GM19468 (cell line): ENCODE measurements around the gene RTP3.

Source experiments
- ATAC-seq: cut with Tn5 transposase; IDR thresholded peaks from one replicate; pipeline ENCODE4 v1.9.1; 2021; ENCODE audit warnings: mild to moderate bottlenecking, moderate library complexity, moderate number of reproducible peaks; ENCODE audit not compliant: unreplicated experiment; ENCODE audit errors: extremely low read depth

The RTP3 gene

GRCh38 chr3:46468753-46469600 is 28.8 kb upstream of the RTP3 start:
- ATAC-seq: no peak

GRCh38 chr3:46469680-46470357 is 28.0 kb upstream of the RTP3 start:
- no peak for ATAC-seq

DNA sequence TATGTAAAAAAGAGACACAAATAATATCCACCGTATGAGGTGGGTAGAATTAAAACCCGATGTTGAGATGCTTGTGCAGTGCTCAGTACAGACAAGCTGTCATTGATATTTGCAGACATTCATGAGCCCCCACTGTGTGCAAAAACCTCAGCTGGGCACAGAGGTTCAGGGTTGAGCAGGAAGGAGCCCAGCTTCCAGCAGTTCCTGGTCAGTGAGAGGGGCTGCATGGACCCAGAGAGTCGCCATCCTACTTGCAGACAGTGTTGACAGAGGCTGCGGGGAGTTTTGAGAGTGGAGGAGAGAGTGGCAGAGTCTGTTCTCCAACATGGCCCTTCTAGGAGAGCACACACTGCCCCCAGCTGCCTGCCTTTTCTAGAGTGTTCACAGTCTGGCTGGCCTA is 26.9 kb upstream of the RTP3 start:
- no peak for ATAC-seq

- ATAC-seq: no peak
Observed at GRCh38 chr3:46471371-46471914, 26.3 kb upstream of the RTP3 start.

- ATAC-seq: no peak
Observed at GRCh38 chr3:46472736-46473135, 25.0 kb upstream of the RTP3 start.

DNA sequence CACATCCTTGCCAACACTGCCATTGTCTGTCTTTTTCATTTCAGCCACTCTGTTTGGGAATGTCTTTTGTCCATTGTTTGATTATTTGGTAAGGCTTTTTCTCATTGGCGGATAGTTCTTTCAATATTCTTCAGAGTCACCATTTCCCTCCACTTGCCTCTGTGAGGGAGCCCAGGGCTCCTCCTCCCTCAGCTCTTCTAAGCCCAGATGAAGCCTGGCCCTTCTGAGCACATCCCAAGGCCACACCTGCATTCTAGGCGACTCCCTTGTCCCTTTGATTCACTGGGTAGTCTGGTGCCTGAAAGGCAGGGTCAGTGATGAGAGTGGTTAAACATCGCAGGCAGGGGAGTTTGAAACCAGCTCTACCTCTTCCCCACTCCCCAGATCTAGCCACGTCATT is 20.6 kb upstream of the RTP3 start:
- ATAC-seq: no peak

GRCh38 chr3:46477756-46478155 is 20.0 kb upstream of the RTP3 start:
- no peak for ATAC-seq

GRCh38 chr3:46478341-46478740 is 19.4 kb upstream of the RTP3 start:
- ATAC-seq: no peak

- ATAC-seq: no peak
Observed at GRCh38 chr3:46479021-46479420, 18.8 kb upstream of the RTP3 start.

DNA sequence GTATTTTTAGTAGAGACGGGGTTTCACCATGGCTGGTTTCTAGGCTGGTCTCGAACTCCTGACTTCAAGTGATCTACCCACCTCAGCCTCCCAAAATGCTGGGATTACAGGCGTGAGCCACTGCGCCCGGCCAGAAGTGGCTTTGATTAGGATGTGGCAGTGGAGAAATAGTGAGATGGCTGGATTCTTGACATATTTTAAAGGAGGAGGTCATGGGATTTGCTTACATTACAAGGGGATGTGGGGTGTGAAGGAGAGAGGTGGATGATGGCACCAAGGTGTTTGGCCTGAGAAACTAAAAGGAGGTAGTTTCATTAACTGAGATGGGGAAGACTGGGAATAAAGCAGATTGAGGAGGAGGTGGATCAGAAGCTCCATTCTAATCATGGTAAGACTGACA is 18.1 kb upstream of the RTP3 start:
- no peak for ATAC-seq

- ATAC-seq: no peak
Observed at GRCh38 chr3:46480491-46481195, 17.1 kb upstream of the RTP3 start.

GRCh38 chr3:46481636-46482035 is 16.1 kb upstream of the RTP3 start:
- no peak for ATAC-seq

- no peak for ATAC-seq
Observed at GRCh38 chr3:46482632-46483350, 15.0 kb upstream of the RTP3 start.

- ATAC-seq: no peak
Observed at GRCh38 chr3:46483825-46484224, 14.0 kb upstream of the RTP3 start.

GRCh38 chr3:46484388-46484787 is 13.4 kb upstream of the RTP3 start:
- no peak for ATAC-seq

- ATAC-seq: no peak
Observed at GRCh38 chr3:46484911-46485778, 12.6 kb upstream of the RTP3 start.

DNA sequence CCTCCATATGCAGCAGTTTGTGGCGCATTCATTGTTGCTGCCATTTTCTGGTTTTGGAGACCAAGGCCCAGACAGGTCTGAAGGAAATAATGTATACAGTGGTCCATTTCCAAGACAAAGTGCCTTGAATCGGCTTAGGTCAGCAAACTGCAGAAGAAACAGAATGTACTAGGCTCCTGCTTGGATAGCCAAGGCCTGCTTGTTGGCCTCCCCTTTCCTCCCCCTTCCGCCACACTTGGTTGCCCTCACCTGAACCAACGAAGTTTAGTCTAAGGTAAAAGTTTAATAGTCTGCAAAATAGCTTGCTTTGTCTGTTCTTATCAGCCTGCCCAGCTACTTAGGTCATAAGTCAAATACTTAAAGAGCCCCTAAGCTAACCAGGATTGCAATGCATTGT is 12.0 kb upstream of the RTP3 start:
- ATAC-seq: no peak

DNA sequence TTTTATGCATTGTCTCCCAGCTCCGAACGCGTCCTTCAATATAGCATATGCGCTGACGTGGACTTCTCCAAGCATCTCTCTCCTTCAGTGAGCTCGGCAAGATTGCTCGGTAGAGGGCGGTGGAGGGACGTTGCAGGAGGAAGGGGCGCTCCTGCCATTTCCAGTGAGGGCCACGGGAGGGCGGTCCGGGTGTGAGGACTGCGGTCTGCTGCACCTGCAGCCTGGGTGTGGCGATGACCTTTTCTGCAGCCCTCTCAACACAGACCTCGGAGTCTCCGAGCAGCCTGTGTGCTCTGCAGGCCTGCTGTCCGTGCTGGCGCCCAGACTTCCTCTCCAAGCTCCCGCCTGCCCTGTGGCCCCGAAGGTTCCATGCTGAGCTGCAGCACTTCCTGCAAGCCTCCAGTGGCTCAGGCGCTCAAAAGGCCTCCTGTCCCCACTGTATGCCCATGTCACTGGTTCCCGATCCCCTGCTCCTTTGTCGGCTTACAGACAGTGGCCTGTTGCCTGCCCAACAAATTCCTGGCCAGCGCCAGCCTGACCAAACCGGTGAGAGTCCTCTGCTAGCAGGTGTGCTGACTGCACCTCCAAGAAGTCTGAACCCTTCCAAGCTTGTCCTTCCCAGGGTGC is 8.9 kb upstream of the RTP3 start:
- peak; percentile 30 for ATAC-seq

DNA sequence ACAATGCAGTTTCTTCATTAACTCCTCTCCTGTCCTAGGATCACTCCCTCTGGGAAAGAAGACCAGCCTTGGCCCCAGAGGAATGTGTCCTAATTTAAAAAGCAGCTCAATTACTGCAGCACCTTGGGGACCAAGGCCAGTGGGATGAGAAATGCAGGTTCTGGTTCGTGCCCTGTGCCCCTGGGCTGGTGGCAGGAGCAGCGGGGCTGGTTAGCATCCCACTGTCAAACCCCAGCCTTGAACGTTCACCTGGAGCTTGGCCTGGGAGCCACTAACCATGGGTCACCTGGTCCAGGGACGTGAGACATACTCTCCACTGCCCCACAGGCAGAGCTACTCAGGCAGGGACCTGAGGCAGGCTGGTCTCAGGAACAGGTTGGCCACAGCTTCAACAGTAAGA is 8.4 kb upstream of the RTP3 start:
- ATAC-seq: no peak
